HepG2 (cell line): ENCODE results near the gene FGF21. TPM values are rescaled to one million over a fixed set of nuclear protein-coding genes. Genes with fewer than 3 reads are reported as not detected.

Source experiments
- ARID3A ChIP-seq: IDR thresholded peaks from 2 replicates; pipeline ENCODE4 v1.6.1; 2012; ENCODE audit warnings: low read depth, low read length, improper control_type of control experiment
- ELF1 ChIP-seq: sonication (generic); formaldehyde crosslinking; IDR thresholded peaks from 2 replicates; pipeline ENCODE4 v1.4.0; 2020; ENCODE audit warnings: missing genetic modification reagents
- FUBP1 ChIP-seq: sonication (generic); formaldehyde crosslinking; IDR thresholded peaks from 2 replicates; pipeline ENCODE4 v1.5.1; 2020; ENCODE audit warnings: missing genetic modification reagents, mild to moderate bottlenecking, borderline replicate concordance
- HDAC6 ChIP-seq: fragments of 200-600 bp; sonication (generic); IDR thresholded peaks from 2 replicates; pipeline ENCODE4 v1.7.0; 2017; ENCODE audit warnings: mild to moderate bottlenecking, antibody characterized with exemption, low read length, low read depth
- JUN ChIP-seq: sonication (generic); formaldehyde crosslinking; IDR thresholded peaks from 2 replicates; pipeline ENCODE4 v1.4.0; 2020; ENCODE audit warnings: mild to moderate bottlenecking, missing genetic modification reagents
- KDM6A ChIP-seq: IDR thresholded peaks from 2 replicates; pipeline ENCODE4 v1.6.1; 2016; ENCODE audit warnings: low read depth
- SIN3A ChIP-seq: IDR thresholded peaks from 2 replicates; pipeline ENCODE4 v1.6.1; 2011; ENCODE audit warnings: low read depth, mild to moderate bottlenecking, control low read depth, low read length, borderline replicate concordance
- ZBTB33 ChIP-seq: sonication (generic); formaldehyde crosslinking; IDR thresholded peaks from 2 replicates; pipeline ENCODE4 v1.4.0; 2020; ENCODE audit warnings: missing genetic modification reagents
- ZMYM3 ChIP-seq: sonication (generic); formaldehyde crosslinking; IDR thresholded peaks from 2 replicates; pipeline ENCODE4 v1.5.1; 2020; ENCODE audit warnings: mild to moderate bottlenecking, missing genetic modification reagents
- ZNF263 ChIP-seq: sonication (generic); formaldehyde crosslinking; IDR thresholded peaks from 2 replicates; pipeline ENCODE4 v1.4.0; 2020; ENCODE audit warnings: missing genetic modification reagents
- polyA plus RNA-seq, 8 experiments: library from polyadenylated mRNA; depleted of rRNA in 3 of 8; stranded (reverse) in 7 of 8; unstranded in 1 of 8; fragments of >200 nt; fragmentation: Illumina TruSeq in 4 of 8; extraction: Trizol in 4 of 8; gene quantifications; 2 replicates each; pipeline versions ENCODE4 v1.2.1 to v1.2.3, GENCODE V29; 2011 to 2016; ENCODE audit warnings: low read depth in 4 of 8, missing spikeins in 1 of 8, mixed read lengths in 1 of 8; ENCODE audit not compliant: insufficient read depth in 1 of 8
- total RNA-seq, 5 experiments: library from RNA; depleted of rRNA; stranded (reverse); fragments of >200 nt; fragmentation: Illumina TruSeq; extraction: Trizol; gene quantifications; 2 replicates each; pipeline ENCODE4 v1.2.3, GENCODE V29; 2016; ENCODE audit warnings: low read depth in 1 of 5
- TF ChIP-seq, protein P1 (sequence below): sonication (generic); formaldehyde crosslinking; IDR thresholded peaks from 2 replicates; pipeline ENCODE4 v1.5.1; 2020; ENCODE audit warnings: mild to moderate bottlenecking, missing genetic modification reagents, borderline replicate concordance
- TF ChIP-seq, protein P2 (sequence below): sonication (generic); formaldehyde crosslinking; IDR thresholded peaks from 2 replicates; pipeline ENCODE4 v1.4.0; 2020; ENCODE audit warnings: missing genetic modification reagents
- TF ChIP-seq, protein P3 (sequence below): fragments of 450-650 bp; IDR thresholded peaks from 2 replicates; pipeline ENCODE4 v1.6.1; 2017

FGF21 gene
- total and polyA plus RNA-seq, 2 of the 13 experiments (the other 11 are each of a cell fraction or from before 2014, with no cell fraction given): 0.17 TPM; not detected in 1

DNA sequence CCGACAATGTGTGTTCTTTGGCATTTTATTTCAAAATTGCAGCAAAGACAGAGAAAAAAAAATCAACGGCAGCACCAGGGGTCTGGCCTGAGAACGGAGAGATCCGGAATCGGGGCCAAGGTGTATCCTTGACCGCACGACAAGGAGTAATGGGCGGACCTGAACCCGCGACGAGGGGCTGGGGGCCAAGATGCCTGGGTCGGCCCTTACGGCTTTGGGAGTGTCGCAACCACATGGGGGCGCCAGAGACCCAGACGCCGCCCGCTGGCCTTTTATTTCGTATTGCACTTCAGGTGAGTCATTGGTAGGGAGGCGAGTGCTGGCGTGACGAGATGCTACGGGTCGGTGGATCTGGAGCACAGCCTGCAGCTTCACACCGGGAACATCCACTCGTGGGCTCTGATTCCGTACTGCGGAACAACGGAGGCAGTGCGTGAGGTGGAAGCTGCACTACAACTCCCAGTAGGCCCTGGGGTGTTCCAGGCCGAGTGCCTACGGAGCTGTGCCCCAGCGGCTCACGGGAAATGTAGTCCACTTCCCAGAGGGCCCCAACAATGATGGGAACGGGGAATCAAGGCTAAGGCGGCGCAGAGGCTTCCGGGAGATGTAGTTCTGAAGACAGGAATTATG lies 39.8 kb downstream of the FGF21 start (continued):
- TF ChIP-seq ARID3A (no peak), SIN3A (no peak), FUBP1 (CRISPR knock-in tag) (no peak), ELF1 (CRISPR knock-in tag) (peak; percentile 93), JUN (CRISPR knock-in tag) (0 out of 2 replicates have a peak, but pooled peaks have one; percentile 31), ZNF263 (0 out of 2 replicates have a peak, but pooled peaks have one; percentile 29), HDAC6 (no peak), KDM6A (CRISPR knock-in tag) (no peak), ZMYM3 (CRISPR knock-in tag) (peak; percentile 57; the same call in 1 of the 2 replicates), ZBTB33 (CRISPR knock-in tag) (peak; percentile 99)
- TF ChIP-seq, protein P1, sequence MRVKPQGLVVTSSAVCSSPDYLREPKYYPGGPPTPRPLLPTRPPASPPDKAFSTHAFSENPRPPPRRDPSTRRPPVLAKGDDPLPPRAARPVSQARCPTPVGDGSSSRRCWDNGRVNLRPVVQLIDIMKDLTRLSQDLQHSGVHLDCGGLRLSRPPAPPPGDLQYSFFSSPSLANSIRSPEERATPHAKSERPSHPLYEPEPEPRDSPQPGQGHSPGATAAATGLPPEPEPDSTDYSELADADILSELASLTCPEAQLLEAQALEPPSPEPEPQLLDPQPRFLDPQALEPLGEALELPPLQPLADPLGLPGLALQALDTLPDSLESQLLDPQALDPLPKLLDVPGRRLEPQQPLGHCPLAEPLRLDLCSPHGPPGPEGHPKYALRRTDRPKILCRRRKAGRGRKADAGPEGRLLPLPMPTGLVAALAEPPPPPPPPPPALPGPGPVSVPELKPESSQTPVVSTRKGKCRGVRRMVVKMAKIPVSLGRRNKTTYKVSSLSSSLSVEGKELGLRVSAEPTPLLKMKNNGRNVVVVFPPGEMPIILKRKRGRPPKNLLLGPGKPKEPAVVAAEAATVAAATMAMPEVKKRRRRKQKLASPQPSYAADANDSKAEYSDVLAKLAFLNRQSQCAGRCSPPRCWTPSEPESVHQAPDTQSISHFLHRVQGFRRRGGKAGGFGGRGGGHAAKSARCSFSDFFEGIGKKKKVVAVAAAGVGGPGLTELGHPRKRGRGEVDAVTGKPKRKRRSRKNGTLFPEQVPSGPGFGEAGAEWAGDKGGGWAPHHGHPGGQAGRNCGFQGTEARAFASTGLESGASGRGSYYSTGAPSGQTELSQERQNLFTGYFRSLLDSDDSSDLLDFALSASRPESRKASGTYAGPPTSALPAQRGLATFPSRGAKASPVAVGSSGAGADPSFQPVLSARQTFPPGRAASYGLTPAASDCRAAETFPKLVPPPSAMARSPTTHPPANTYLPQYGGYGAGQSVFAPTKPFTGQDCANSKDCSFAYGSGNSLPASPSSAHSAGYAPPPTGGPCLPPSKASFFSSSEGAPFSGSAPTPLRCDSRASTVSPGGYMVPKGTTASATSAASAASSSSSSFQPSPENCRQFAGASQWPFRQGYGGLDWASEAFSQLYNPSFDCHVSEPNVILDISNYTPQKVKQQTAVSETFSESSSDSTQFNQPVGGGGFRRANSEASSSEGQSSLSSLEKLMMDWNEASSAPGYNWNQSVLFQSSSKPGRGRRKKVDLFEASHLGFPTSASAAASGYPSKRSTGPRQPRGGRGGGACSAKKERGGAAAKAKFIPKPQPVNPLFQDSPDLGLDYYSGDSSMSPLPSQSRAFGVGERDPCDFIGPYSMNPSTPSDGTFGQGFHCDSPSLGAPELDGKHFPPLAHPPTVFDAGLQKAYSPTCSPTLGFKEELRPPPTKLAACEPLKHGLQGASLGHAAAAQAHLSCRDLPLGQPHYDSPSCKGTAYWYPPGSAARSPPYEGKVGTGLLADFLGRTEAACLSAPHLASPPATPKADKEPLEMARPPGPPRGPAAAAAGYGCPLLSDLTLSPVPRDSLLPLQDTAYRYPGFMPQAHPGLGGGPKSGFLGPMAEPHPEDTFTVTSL (CRISPR knock-in tag): no peak
- TF ChIP-seq, protein P2, sequence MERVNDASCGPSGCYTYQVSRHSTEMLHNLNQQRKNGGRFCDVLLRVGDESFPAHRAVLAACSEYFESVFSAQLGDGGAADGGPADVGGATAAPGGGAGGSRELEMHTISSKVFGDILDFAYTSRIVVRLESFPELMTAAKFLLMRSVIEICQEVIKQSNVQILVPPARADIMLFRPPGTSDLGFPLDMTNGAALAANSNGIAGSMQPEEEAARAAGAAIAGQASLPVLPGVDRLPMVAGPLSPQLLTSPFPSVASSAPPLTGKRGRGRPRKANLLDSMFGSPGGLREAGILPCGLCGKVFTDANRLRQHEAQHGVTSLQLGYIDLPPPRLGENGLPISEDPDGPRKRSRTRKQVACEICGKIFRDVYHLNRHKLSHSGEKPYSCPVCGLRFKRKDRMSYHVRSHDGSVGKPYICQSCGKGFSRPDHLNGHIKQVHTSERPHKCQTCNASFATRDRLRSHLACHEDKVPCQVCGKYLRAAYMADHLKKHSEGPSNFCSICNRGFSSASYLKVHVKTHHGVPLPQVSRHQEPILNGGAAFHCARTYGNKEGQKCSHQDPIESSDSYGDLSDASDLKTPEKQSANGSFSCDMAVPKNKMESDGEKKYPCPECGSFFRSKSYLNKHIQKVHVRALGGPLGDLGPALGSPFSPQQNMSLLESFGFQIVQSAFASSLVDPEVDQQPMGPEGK (CRISPR knock-in tag): peak; percentile 69
- TF ChIP-seq, protein P3, sequence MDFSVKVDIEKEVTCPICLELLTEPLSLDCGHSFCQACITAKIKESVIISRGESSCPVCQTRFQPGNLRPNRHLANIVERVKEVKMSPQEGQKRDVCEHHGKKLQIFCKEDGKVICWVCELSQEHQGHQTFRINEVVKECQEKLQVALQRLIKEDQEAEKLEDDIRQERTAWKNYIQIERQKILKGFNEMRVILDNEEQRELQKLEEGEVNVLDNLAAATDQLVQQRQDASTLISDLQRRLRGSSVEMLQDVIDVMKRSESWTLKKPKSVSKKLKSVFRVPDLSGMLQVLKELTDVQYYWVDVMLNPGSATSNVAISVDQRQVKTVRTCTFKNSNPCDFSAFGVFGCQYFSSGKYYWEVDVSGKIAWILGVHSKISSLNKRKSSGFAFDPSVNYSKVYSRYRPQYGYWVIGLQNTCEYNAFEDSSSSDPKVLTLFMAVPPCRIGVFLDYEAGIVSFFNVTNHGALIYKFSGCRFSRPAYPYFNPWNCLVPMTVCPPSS: no peak
